ENCODE measurements around the gene DEK. TPM values are rescaled to one million over a fixed set of nuclear protein-coding genes. Genes with fewer than 3 reads are reported as not detected.

Gene DEK
- total RNA-seq, 2 donors from 2014 or later: 70.5 to 73.1 TPM

Other genes with a start within 250 kb of the DEK start
- under 1 TPM; 0.13 to 0.37 TPM for gene NHLRC1, start 141.9 kb downstream of the DEK start, total RNA-seq
- gene TPMT, start 109.5 kb downstream of the DEK start, total RNA-seq: 1 to 10 TPM; 4.4 to 6.1 TPM
- 1 to 10 TPM; 8.4 to 8.7 TPM for gene KDM1B, start 109.1 kb downstream of the DEK start, total RNA-seq
- 1 to 10 TPM; 2.3 to 4.6 TPM for gene RNF144B, start 122.8 kb upstream of the DEK start, total RNA-seq